ENCODE results near the gene ZNF335.
"Not testable (repeated sequence)": the region's sequence is repeated elsewhere in the genome, so short reads cannot be mapped to it uniquely, and the experiment has no call there.

The ZNF335 gene

GRCh38 chr20:46004187-46004586, 32.2 kb upstream of the ZNF335 start:
- in situ Hi-C loops (cut with MboI; ENCODE audit: low sequenced_read_pairs): no loop called here

DNA sequence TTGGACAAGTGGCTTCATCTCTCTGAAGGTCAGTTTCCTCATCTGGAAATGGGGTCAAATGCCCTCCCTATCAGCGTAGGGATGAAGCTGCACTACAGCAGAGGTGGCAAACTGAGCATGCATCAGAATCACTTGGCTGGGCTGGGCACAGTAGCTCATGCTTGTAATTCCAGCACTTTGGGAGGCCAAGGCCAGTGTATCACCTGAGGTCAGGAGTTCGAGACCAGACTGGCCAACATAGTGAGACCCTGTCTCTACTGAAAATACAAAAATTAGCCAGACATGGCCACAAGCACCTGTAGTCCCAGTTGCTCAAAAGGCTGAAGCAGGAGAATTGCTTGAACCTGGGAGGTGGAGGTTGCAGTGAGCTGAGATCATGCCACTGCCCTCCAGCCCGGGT, 30.0 kb upstream of the ZNF335 start:
- in situ Hi-C loops (cut with MboI; ENCODE audit: low sequenced_read_pairs): no loop called here

- in situ Hi-C loops (cut with MboI; ENCODE audit: low sequenced_read_pairs): no loop called here
These were observed 29.5 kb upstream of the ZNF335 start for GRCh38 chr20:46001498-46001897.

- in situ Hi-C loops (cut with MboI; ENCODE audit: low sequenced_read_pairs): no loop called here
These were observed 28.4 kb upstream of the ZNF335 start for GRCh38 chr20:46000262-46000996.

GRCh38 chr20:45999557-46000261, 27.7 kb upstream of the ZNF335 start:
- in situ Hi-C loops (cut with MboI; ENCODE audit: low sequenced_read_pairs): no loop called here

DNA sequence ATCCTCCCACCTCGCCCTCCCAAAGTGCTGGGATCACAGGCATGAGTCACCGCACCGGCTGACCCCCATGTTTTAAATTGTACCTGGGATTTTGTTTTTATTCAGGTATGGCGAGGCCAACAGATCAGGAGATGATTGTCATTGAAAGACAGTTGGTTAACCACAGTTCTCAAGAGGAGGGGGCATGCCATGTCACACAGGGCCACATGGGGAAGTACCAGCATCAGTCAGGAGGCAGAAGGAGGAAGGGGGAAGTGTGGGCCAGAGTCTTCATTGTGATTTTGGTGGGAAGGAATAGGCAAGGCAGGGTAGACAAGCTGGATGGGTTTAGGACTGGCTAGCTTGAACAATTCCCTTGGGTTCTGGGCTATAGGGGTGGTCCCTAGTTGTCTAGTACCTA, 26.8 kb upstream of the ZNF335 start:
- in situ Hi-C loops (cut with MboI; ENCODE audit: low sequenced_read_pairs): no loop called here

DNA sequence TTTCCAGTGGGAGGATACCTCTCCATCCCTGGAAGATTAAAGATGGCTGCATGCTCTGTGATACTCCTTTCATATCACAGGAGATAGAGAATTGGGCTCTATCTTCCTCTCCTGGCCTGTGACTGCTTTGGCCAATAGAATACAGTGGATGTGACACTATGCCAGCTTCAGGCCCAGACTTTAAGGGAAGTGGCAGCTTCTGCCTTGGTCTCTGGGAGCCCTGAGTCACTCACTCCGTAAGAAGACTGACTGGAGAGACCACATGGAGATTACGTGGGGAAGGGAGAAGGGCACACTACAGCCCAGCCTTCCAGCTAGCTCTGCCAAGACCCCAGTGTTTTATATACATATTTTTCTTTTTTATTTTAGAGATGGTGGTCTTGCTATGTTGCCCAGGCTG, 26.3 kb upstream of the ZNF335 start:
- in situ Hi-C loops (cut with MboI; ENCODE audit: low sequenced_read_pairs): no loop called here

DNA sequence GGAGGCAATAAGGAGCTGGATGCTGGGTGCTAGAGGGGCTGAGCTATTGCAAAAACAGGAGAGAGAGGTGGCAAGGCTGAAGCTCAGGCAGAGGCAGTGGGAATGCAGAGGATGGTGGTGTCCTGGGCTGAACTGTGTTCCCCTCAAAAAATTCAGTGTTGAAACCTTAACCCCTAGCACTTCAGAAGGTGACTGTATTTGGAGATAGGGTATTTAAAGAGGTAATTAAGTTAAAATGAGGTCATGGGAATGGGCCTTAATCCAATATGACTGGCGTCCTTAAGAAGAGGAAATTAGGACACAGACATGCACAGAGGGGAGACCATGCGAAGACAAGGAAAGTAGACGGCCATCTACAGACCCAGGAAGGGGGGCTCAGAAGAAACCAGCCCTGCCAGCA, 25.2 kb upstream of the ZNF335 start:
- in situ Hi-C loops (cut with MboI; ENCODE audit: low sequenced_read_pairs): no loop called here

DNA sequence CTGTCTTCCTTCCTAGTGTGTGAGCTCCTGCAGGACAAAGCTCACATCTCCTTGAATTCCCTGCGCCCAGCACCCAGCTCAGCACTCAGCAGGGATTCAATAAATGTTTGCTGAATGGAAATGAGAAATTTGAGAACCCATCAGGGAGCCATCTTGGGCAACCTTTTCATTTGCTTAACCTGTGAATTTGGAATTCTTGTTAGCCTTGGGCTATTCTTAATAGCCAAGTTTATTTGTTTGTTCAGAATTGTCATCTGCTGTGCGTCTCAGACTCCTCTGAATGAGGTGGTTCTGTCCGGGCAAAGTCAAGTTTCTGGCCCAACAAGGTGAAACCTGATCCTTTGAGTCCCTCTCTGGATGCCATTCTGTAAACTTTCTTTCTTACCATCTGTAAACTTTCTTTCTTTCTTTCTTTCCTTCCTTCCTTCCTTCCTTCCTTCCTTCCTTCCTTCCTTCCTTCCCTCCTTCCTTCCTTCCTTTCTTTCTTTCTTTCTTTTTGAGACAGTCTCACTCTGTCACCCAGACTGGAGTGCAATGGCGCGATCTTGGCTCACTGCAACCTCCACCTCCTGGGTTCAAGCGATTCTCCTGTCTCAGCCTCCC, 23.6 kb upstream of the ZNF335 start:
- in situ Hi-C loops (cut with MboI; ENCODE audit: low sequenced_read_pairs): not testable (repeated sequence)

- in situ Hi-C loops (cut with MboI; ENCODE audit: low sequenced_read_pairs): no loop called here
These were observed 22.9 kb upstream of the ZNF335 start for GRCh38 chr20:45994761-45995493.

DNA sequence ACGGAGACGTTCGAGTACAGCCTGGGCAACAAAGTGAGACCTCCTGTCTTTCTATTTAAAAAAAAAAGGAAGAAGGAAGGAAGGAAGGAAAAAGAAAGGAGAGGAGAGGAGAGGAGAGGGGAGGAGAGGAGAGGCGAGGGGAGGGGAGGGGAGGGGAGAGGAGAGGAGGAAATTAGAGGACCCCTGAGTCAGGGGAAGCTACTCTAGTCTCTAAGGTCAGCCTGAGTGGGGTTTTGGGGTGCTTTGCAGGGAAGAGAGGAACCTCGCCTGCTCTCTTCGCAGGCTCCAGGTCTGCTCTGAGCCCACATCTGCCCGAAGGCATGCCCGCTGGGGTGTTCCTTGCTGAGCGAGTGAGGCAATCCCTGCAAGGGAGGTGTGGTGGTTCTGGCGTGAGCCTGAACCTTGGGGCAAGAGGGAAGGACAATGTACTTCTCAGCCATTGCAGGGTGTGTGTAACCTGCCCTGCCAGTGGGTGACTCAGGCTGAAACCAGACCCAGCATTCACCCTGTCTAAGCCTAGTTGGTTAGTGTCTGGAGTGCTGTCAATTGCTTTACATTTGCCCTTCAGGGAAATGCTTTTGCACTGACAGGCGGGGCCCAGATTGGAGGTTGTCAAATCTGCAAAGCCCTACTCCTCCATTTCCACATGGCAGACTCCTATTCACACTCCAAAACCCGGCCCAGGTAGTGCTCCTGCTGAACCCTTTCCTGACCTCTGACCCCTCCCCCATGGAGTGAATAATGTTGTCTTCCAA, 21.4 kb upstream of the ZNF335 start:
- in situ Hi-C loops (cut with MboI; ENCODE audit: low sequenced_read_pairs): no loop called here

GRCh38 chr20:45991616-45992015, 19.6 kb upstream of the ZNF335 start:
- in situ Hi-C loops (cut with MboI; ENCODE audit: low sequenced_read_pairs): no loop called here

DNA sequence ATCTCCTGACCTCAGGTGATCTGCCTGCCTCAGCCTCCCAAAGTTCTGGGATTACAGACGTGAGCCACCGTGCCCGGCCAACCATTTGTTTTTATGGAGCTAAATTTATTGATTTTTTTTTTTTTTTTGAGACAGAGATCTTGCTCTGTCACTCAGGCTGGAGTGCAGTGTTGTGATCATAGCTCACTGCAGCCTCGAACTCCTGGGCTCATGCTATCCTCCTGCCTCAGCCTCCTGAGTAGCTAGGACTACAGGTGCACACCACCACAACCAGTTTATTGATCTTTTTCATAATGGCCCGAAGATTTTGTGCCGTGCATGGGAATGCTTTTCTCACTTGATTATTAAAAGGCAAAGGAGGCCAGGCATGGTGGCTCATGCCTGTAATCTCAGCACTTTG, 16.8 kb upstream of the ZNF335 start:
- in situ Hi-C loops (cut with MboI; ENCODE audit: low sequenced_read_pairs): not testable (repeated sequence)

- in situ Hi-C loops (cut with MboI; ENCODE audit: low sequenced_read_pairs): no loop called here
These were observed 15.2 kb upstream of the ZNF335 start for GRCh38 chr20:45987108-45987780.

DNA sequence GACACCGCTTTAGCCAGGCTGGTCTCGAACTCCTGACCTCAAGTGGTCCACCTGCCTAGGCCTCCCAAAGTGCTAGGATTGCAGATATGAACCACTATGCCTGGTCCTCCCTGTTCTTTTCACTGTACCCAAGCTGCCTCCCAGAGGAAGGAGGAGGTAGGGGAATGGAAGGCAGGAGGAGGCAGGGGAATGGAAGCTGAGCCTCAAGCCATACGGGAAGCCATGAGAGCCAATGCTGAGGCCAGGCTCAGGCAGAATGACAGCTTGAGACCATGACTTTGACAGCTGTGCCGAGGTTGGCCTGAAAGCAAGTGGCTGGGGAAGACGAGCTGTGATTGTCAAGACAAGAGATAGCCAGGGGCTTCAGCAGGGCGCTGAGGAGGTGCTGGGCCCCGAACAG, 13.6 kb upstream of the ZNF335 start:
- in situ Hi-C loops (cut with MboI; ENCODE audit: low sequenced_read_pairs): no loop called here

DNA sequence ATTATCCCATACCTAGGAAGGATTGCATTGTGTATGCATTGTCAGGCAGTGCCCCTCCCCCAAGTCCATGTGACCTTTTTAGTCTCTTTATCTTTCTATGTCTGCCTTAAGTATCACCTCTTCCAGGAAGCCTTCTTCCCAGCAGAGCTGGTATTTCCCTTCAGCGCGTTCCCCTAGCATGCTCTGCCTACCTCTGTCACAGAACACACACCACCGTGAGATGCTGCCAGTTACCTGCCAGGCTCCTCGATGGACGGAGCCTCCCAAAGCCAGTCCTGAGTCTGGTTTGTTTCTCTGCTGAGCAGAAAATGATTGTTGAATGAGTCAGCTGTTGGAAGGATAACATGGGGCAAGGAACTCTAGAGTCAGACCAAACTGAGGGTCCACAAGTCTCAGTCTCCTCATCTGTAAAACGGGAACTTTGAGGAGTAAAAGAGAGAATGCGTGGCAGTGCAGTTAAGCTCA, 11.3 kb upstream of the ZNF335 start:
- in situ Hi-C loops (cut with MboI; ENCODE audit: low sequenced_read_pairs): no loop called here

DNA sequence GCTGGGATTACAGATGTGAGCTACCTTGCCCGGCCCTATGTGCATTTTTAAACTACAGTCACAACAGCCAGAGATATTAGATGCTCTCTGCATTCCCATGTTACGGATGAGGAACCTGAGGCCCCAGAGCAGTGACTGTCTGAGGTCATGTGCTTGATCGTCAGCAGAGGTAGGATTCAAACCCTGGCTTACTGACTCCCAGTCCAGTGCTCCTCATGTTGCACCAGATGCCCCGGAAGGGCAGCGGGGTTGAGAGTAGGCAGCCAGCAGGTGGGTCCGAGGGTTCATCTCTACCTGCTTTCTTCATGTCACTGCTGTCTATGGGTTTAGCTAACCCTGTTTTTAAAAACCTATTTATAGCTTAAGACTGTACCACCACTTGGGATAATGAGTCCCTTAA, 9.3 kb upstream of the ZNF335 start:
- in situ Hi-C loops (cut with MboI; ENCODE audit: low sequenced_read_pairs): no loop called here

DNA sequence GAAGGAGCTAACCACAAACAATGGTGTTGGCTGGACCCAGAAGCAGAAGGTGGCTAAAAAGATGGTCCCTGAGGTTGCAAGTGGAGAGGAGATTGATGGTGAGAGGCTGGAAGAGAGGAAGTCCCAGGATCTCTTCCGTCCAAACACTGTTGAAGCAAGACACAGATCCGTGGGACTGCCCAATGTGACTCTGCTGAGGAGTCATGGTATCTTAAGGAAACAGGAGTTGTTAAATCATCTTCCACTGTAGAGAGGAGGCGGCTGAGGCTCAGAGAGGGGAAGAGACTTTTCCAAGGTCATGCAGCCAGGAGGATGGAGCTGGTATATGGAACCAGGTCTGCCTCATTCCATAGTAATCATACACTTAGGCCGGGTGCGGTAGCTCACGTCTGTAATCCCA, 4.1 kb upstream of the ZNF335 start:
- in situ Hi-C loops (cut with MboI; ENCODE audit: low sequenced_read_pairs): no loop called here

DNA sequence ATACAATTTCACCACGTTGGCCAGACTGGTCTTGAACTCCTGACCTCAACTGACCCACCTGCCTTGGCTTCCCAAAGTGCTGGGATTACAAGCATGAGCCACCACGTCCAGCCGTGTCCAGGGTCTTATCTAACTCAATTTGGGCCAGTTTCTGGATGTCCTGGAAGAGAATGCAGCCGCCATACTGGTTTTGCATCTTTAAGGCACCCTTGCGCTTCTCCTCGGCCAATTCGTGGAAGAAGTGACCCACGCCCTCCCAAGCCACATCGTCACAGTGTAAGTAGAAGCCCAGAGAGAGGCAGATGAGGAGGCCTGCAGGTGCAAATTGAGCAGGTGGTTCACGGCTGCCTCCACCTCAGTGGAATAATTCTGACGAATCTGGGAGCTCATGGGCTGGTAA, 3.7 kb upstream of the ZNF335 start:
- in situ Hi-C loops (cut with MboI; ENCODE audit: low sequenced_read_pairs): no loop called here

GRCh38 chr20:45974896-45975565, 3.0 kb upstream of the ZNF335 start:
- in situ Hi-C loops (cut with MboI; ENCODE audit: low sequenced_read_pairs): no loop called here

All from hTERT RPE-1 (cell line).